ENCODE measurements around the gene KIF6.
A peak's percentile ranks its signal among the peaks of the same experiment; 100 is the strongest.

The KIF6 gene

GRCh38 chr6:39375405-39375804, 349.8 kb downstream of the KIF6 start:
- DNase-seq = no peak

DNA sequence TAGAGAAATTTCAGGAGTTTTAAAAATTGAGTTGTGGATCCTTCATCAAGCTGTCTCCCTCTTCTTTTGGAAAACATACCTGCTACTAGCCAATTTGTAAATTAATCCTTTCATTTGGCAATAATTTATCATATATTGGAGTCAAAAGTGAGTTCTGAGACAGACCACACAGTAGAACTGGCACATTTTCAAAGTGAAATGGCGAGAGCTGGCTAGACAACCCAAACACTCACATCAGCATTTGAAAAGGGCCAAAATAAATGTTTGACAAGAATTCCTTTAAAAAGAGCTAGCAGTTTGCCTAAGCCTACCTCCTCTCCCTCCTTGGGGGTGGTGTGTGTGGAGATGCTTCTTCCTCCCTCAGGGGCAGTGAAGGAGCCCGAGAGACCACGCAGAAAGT, 354.8 kb downstream of the KIF6 start:
- no peak for DNase-seq

- no peak for DNase-seq
Observed at GRCh38 chr6:39369987-39370386, 355.2 kb downstream of the KIF6 start.

DNA sequence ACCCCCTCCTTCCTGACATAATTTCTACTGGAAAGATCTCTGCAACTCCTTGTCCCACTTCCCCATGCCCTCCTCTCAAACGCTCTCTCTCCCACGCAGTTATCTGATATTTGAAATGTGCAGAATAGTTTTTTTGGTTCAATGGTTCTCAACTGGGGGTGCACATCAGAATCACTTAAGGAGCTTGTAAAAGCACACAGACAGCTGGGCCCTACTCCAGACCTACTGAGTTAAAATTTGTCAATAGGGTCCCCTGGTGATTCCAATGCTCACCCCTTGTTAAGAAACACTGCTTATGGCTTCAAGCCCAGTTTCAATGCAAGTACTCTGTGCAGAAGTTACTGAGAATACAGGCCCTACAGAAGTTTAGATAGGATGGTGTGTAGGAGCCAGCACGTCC, 357.5 kb downstream of the KIF6 start:
- DNase-seq = no peak

DNA sequence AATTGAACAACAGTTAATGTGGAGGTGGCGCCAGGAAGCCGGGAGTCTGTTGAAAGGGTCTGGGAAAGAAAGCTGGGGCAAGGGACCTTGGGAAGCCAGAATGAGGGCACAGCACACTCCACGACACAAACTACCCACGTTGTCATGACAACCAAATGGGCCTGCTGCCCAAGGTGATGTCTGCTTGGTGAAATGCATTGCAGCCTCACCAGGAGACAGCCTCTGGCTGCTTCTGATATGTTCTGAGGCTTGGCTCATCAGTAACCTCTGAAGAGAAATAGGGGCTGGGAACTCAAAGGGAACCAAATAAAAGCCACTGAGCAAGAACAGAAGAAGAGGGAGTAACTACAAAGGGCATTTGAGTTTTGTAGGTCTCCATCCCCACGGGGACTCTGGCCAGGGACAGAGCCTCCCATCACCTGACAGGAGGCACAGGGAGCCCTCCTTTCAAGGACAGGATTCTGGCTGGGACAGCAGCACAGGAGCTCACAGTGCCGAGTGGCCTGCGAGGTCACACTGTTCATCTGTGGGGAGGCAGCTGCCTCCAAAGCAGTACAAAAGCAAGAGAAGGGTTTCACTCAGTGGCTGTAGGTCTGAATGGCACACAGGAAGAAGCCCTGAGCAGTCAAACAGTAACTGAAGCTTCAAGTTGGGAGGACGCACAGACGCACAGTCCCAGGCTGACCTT, 358.1 kb downstream of the KIF6 start:
- DNase-seq = peak; percentile 30

DNA sequence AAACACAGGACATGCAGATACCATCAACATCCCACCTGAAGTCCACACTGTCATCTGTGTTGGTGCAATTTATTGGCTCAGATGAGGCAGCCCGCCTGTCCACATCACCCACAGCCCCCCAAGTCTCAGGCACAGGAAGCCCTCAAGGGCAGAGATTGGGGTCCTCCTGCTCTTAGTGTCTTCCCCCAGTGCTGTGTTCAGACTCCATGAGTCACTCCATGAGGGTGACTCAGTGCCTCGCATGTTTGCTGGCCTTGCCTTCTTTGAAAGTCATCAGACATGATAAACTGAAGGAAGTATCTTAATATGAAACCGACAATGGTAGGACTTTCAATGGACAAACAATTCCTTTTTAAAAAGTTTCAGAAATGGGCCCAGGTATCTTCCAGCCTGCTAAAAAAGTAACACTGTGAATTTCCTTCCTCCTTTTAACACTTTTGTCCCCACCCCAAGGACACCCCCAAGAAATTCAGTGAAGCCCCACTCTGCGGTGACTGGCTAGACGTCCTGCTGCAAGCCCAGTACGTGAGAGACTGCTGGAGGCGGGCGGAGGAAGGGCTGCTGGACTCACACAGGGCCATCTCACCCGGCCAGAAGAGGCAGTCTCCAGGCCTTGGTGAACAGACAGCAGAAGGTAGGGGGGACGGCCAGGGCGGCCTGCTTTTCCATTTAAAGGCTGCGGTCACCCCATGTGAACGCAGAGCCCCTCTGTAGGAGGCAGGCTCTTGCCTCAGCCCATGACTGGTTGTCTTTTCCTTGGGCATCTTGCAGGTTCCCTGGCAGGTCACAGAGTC, 359.7 kb downstream of the KIF6 start:
- DNase-seq = peak; percentile 86

GRCh38 chr6:39363280-39363679, 361.9 kb downstream of the KIF6 start:
- DNase-seq = no peak

- DNase-seq = peak; percentile 79
Observed at GRCh38 chr6:39362487-39362865, 362.7 kb downstream of the KIF6 start.

DNA sequence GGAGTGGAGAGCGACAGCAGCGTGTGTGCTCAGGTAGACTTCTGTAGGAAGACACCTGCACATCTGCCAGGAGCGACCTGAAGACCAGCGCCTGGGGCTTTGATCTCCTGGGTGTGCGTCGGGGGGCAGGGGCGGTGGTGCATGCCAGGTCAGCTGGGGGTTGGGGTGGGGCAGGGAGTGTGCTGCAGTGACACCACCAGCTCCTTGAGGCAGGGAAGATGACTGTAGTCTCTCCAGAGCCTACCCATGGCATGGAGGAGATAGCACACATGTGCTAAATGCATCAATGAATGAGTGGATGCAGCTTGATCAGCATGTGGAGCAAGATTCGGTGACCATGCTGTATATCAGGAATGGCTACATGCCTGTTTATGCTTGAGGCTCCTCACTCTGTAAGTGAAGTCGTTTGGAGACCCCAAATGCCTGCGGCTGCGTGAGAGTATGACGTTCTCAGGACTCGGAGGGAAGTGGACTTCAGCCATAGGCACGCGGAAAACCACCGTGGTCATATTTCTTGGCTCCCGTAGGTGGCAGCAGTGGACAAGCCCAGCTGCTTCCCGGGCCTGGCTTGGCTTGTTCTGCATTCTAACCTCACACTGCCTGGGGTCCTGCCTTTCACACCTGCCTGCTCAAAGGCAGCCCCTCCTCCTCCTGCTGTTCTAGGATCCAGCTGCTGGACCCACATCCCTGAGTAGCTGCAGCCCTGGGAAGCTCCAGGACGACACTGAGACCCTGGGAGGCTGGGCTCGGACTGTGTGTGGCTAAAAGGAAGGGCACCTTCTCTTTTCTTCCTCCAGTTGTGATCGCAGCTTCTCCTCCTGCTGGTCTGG, 363.3 kb downstream of the KIF6 start:
- DNase-seq = peak; percentile 66

GRCh38 chr6:39360378-39360777, 364.8 kb downstream of the KIF6 start:
- DNase-seq = no peak

DNA sequence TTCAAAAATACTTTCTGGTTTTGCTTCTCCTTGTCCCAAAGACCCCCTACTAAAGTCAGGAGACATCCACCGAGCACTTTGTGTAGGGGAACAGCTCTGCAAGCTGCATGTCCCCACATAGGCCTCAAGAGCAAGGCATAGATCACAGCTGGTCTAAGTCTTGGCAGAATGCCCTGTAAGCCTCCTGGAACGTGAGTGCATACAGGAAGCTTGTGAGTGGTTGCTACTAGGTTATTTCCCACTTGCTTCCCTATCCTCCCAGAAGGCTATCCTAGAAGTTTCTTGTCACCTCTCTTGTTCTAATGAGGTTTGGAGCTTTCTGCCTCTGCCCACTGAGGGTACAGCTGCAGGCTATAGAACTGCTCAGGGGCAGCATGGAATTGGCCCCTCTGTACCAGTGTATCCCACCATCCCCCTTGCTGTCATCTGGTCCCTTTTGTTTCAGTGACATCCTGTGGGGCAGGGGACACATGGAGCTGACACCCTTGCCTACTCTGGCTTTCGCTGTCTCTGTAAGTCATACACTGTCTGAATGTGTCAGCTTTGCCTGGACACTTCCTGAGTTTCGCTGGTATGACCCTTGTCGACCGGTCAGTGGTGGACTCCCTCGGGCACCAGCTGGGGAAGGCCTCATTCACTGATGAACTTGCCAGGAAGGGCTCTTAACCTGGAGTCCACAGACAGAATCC, 367.1 kb downstream of the KIF6 start:
- peak; percentile 58 for DNase-seq

- DNase-seq = no peak
Observed at GRCh38 chr6:39353698-39354315, 371.4 kb downstream of the KIF6 start.

- DNase-seq = no peak
Observed at GRCh38 chr6:39350723-39351505, 374.3 kb downstream of the KIF6 start.

- DNase-seq = no peak
Observed at GRCh38 chr6:39348740-39349139, 376.5 kb downstream of the KIF6 start.

DNA sequence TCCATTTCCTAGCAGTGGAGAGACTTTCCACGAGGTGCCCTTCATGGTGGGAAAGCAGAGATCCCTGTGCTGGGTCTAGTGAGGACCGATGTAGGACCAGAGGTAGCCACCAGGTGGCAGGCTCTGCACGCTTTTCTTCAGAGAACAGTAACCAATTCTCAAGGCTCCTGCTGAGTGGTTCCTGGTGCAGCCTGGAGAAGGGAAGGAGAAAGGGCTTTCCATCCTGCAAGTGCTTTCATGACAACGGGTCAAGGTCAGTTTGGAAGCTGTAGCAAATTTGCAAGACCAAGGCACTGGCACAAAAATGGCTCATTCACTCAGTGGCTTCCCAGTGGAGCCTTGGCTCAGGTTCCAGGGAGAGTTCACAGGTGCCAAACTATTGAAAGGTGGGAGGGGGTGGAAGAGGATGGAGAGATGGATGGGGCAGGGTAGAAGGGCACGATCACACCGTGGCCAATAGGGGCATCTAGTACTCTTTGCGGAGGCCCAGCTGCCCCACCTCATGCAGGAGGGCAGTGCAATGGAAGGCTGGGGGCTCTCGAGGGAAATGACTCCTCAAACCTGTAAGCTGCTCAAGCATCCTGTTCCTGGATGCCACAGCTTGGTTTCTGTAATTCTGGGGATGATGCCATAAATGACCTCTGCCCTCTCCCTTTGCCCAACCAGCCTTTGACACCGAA, 377.2 kb downstream of the KIF6 start:
- peak; percentile 59 for DNase-seq

DNA sequence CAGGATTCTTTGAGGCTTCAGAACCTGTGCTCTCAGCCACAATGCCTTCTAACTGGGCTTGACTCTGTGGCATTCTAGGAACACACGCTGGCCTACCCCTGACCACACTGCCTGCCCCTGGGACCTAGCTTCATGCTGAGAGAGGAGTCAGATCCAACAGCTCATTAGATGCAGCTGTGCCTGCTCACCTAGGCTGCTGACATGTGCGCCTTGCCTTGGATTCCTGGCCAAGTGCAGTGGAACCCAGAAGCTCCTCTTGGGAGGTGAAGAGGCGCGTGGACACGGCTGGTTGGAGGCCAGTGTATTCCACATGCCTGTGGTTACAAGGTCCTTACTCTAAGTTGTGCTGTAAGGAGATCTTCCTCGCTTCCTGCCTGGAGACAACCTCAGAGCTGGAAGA, 378.0 kb downstream of the KIF6 start:
- no peak for DNase-seq

DNA sequence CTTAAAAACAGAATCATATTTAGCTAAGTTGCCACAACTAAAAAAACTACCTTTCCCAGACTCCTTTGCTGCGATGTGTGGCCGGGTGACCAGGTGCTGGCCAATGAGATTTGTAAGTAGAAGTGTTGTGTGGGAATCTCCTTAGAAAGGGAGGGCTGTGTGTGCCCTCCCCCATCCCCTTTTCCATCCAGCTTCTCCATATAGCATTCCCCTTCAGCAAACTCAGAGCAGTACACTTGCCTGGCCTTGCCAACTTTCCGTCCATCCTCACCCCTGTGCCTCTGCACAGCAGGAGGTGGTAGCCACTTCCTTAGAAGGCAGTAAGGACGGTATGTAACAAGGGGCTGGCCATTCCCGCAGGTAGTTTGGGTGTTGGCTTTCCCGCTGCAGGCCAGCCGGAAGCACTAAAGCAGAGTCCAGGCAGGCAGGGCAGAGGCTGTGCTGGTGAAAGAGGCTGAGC, 380.4 kb downstream of the KIF6 start:
- no peak for DNase-seq

DNA sequence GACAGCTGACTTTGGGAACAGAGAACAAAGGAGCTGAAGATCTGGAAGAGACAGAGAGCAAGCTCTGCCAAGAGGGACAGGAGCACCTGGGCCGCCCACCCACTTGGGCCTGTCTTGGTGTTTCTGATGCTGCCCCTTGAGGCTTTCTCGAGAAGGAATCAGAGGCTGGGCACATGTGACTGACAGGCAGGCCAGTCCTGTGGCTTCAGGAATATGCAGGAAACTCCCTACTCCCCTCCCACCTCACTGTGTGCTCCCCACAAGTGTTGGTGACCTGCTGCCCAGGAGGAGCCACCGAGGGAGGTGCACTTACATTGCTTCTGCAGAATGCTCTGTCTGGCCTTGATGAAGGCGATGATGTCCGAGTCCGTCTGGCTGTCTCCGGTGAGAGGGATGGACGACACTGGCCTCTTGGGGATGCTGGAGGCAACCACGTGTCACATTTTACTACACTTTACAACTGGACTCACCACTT, 381.8 kb downstream of the KIF6 start:
- no peak for DNase-seq

DNA sequence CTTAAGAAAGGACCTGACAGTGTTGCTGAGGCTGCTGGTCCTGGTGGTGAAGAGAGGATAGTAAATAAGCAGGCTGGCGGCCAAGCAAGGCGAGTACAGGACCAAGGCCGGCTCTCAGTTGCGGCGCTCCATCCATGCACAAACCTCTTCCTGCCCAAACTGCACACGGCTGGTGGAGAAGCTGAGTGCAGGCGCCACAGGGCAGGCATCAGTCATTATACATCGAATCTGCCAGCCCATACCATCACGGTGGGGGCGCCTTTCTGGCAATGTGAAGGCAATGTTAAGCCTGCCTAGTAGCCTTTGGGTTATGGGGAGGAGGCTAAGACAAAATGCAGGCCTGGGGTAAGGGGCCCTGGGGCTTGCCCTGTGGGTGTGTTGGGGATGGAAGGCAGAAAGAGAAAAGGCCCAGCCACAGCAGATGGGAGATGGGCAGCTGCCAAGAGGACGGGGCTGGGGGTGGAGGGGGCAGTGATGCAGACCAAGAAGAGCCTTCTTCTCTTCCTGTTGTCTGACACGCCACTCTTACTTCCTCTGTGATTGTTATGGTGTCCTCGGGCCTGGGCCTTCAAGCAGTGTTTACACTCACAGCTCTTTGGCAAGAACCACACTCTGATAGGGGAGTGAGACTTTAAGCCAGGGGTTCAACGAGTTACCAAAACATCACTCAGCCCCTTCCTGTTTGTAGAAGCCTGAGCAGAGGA, 382.4 kb downstream of the KIF6 start:
- no peak for DNase-seq

GRCh38 chr6:39341937-39342336, 383.3 kb downstream of the KIF6 start:
- DNase-seq = no peak

Measured in fibroblast of skin of back (primary cell).